ENCODE results near the gene ADIRF. TPM values are rescaled to one million over a fixed set of nuclear protein-coding genes. Genes with fewer than 3 reads are reported as not detected.
"Not testable (repeated sequence)": the region's sequence is repeated elsewhere in the genome, so short reads cannot be mapped to it uniquely, and the experiment has no call there.

ADIRF gene
- polyA plus RNA-seq, 4 donors: 11.3 to 44.1 (median 23.7) TPM

- not testable (repeated sequence) for DNase-seq (ENCODE audit: low read depth in 4 of 4, low spot score in 3 of 4)
These were observed 51.2 kb downstream of the ADIRF start for GRCh38 chr10:87019504-87019903.

GRCh38 chr10:87020056-87020455, 51.8 kb downstream of the ADIRF start, which contains the start of gene FAM25A:
TSS of gene FAM25A (plus strand) at chr10:87020294. CDS start at chr10:87020325, 31 bp downstream.
- DNase-seq (ENCODE audit: low read depth in 4 of 4, low spot score in 3 of 4): not testable (repeated sequence)

Other genes starting within 250 kb of the ADIRF start
- gene BMPR1A, start 211.9 kb upstream of the ADIRF start, polyA plus RNA-seq (ENCODE audit: insufficient read length in 4 of 4): 10 to 100 TPM; 63.2 to 85.5 (median 75.5) TPM
- 10 to 100 TPM; 26.7 to 29.8 (median 26.9) TPM for gene MMRN2, start 10.9 kb upstream of the ADIRF start, polyA plus RNA-seq (ENCODE audit: insufficient read length in 4 of 4)
- gene SNCG, start 9.9 kb upstream of the ADIRF start, polyA plus RNA-seq (ENCODE audit: insufficient read length in 4 of 4): 10 to 100 TPM; 11.4 to 33.6 (median 21.6) TPM
- not detected for gene FAM25A, start 51.8 kb downstream of the ADIRF start, polyA plus RNA-seq (ENCODE audit: insufficient read length in 4 of 4)
- 100 to 1,000 TPM; 139 to 196 (median 171) TPM for gene GLUD1, start 126.4 kb downstream of the ADIRF start, polyA plus RNA-seq (ENCODE audit: insufficient read length in 4 of 4)
- 10 to 100 TPM; 39.3 to 47.3 (median 41.6) TPM for gene SHLD2, start 126.7 kb downstream of the ADIRF start, polyA plus RNA-seq (ENCODE audit: insufficient read length in 4 of 4)

Measured in right renal pelvis (tissue), 4 donors.